ENCODE data around the gene PDIK1L. TPM values are rescaled to one million over a fixed set of nuclear protein-coding genes. Genes with fewer than 3 reads are reported as not detected.

Gene PDIK1L
- total RNA-seq, 1 experiment from 2014 or later: 7.6 TPM

- Histone ChIP-seq H3K27ac (peak overlapping the region; percentile 44), H3K79me2 (ENCODE audit: low read depth) (peaks cover 27% of the 10 kb centered on the region), H3K9me3 (ENCODE audit: insufficient read depth, low read depth) (no peaks in the 10 kb centered on the region), H3K4me1 (replicated peaks; ENCODE audit: insufficient read depth) (peaks cover 24% of the 10 kb centered on the region), H3K4me2 (peak overlapping the region; percentile 94), H3K36me3 (ENCODE audit: low read depth) (no peaks in the 10 kb centered on the region; the same call in 1 of the 2 replicates), H3F3A (ENCODE audit: insufficient read depth, low read depth) (peaks cover 17% of the 10 kb centered on the region; the same call in 1 of the 2 replicates), H4K20me1 (ENCODE audit: insufficient read depth) (no peaks in the 10 kb centered on the region), H3K9me2 (ENCODE audit: insufficient read depth) (no peaks in the 10 kb centered on the region), H3K27me3 (ENCODE audit: insufficient read depth, low read depth) (no peaks in the 10 kb centered on the region), H3K4me3 (peak overlapping the region; percentile 80), H2AFZ (peak overlapping the region; percentile 88)
- ChIA-PET CTCF (no interaction called here), POLR2A (ENCODE audit: unreplicated experiment) (interaction anchor here (0.6 kb wide), 1 partner anchor 375 kb away, joined by 7 read pairs; no protein-coding TSS in a partner anchor)
- BruUV-seq (replicated peaks): no TSS peak
- intact Hi-C loops (cut with micrococcal nuclease; ENCODE audit: unreplicated experiment): loop anchor here (1.0 to 5.0 kb wide), 2 partner anchors 15 to 166 kb away; no protein-coding TSS in a partner anchor
- peak; percentile 41 to 82 for DNase-seq
- TF ChIP-seq CTCF (conservative IDR thresholded peaks at IDR 0.05): no peak
- no peak for TF ChIP-seq EZH2 (IDR thresholded peaks at IDR 0.05; ENCODE audit: low read depth)
Observed at GRCh38 chr1:26110731-26111529, 694 bp upstream of the PDIK1L start.

- ChIA-PET CTCF (interaction anchor here (1.5 kb wide), 1 partner anchor 11 kb away, joined by 4 read pairs; no protein-coding TSS in a partner anchor), POLR2A (ENCODE audit: unreplicated experiment) (interaction anchor here (1.6 kb wide), 1 partner anchor 11 kb away, joined by 12 read pairs; no protein-coding TSS in a partner anchor)
- peaks cover 17% of the 10 kb centered on the region; the same call in 1 of the 2 replicates for H3F3A ChIP-seq (ENCODE audit: insufficient read depth, low read depth)
- peaks cover 27% of the 10 kb centered on the region for H3K79me2 ChIP-seq (ENCODE audit: low read depth)
- H2AFZ ChIP-seq: peak overlapping the region; percentile 100
- no peaks in the 10 kb centered on the region for H3K27me3 ChIP-seq (ENCODE audit: insufficient read depth, low read depth)
- no peaks in the 10 kb centered on the region for H3K9me3 ChIP-seq (ENCODE audit: insufficient read depth, low read depth)
- H3K4me1 ChIP-seq (replicated peaks; ENCODE audit: insufficient read depth): peaks cover 24% of the 10 kb centered on the region
- peak overlapping the region; percentile 58 for H3K27ac ChIP-seq
- H4K20me1 ChIP-seq (ENCODE audit: insufficient read depth): no peaks in the 10 kb centered on the region
- H3K4me2 ChIP-seq: peak overlapping the region; percentile 97
- intact Hi-C loops (cut with micrococcal nuclease; ENCODE audit: unreplicated experiment): loop anchor here (5.0 kb wide), 1 partner anchor 165 kb away; no protein-coding TSS in a partner anchor
- H3K36me3 ChIP-seq (ENCODE audit: low read depth): peaks cover 3% of the 10 kb centered on the region; the same call in 1 of the 2 replicates
- peak overlapping the region; percentile 80 for H3K4me3 ChIP-seq
- BruUV-seq (replicated peaks): TSS peak; percentile 35
- TF ChIP-seq CTCF (conservative IDR thresholded peaks at IDR 0.05): no peak
- TF ChIP-seq EZH2 (IDR thresholded peaks at IDR 0.05; ENCODE audit: low read depth): no peak
- no peak for DNase-seq
- no peaks in the 10 kb centered on the region for H3K9me2 ChIP-seq (ENCODE audit: insufficient read depth)
Observed at GRCh38 chr1:26112407-26112775, 767 bp downstream of the PDIK1L start.

- intact Hi-C loops (cut with micrococcal nuclease; ENCODE audit: unreplicated experiment): loop anchor here (5.0 kb wide), 1 partner anchor 163 kb away; no protein-coding TSS in a partner anchor
- Histone ChIP-seq H3F3A (ENCODE audit: insufficient read depth, low read depth) (peaks cover 15% of the 10 kb centered on the region; the same call in 1 of the 2 replicates), H3K27ac (no peak overlapping the region), H3K4me1 (replicated peaks; ENCODE audit: insufficient read depth) (peaks cover 22% of the 10 kb centered on the region), H2AFZ (no peak overlapping the region), H3K36me3 (ENCODE audit: low read depth) (peaks cover 3% of the 10 kb centered on the region; the same call in 1 of the 2 replicates), H3K4me2 (no peak overlapping the region), H3K79me2 (ENCODE audit: low read depth) (peaks cover 27% of the 10 kb centered on the region), H3K4me3 (no peak overlapping the region), H4K20me1 (ENCODE audit: insufficient read depth) (no peaks in the 10 kb centered on the region), H3K9me3 (ENCODE audit: insufficient read depth, low read depth) (no peaks in the 10 kb centered on the region), H3K27me3 (ENCODE audit: insufficient read depth, low read depth) (no peaks in the 10 kb centered on the region), H3K9me2 (ENCODE audit: insufficient read depth) (no peaks in the 10 kb centered on the region)
- TF ChIP-seq CTCF (conservative IDR thresholded peaks at IDR 0.05) (no peak), EZH2 (IDR thresholded peaks at IDR 0.05; ENCODE audit: low read depth) (no peak)
- POLR2A ChIA-PET (ENCODE audit: unreplicated experiment): no interaction called here
- no TSS peak for BruUV-seq (replicated peaks)
- CTCF ChIA-PET: interaction anchor here (1.0 to 1.5 kb wide), 2 partner anchors 9 to 12 kb away, joined by 4 read pairs; no protein-coding TSS in a partner anchor
- DNase-seq: no peak
Observed at GRCh38 chr1:26114165-26114927, 2.7 kb downstream of the PDIK1L start.
